CD14-positive monocyte (primary cell): Measurements from ENCODE around the gene SLC7A5. TPM values are rescaled to one million over a fixed set of nuclear protein-coding genes. Genes with fewer than 3 reads are reported as not detected.
"Not testable (repeated sequence)": the region's sequence is repeated elsewhere in the genome, so short reads cannot be mapped to it uniquely, and the experiment has no call there.

Source experiments
- DNase-seq, 3 donors: peaks; one replicate each; pipeline ENCODE4 v3.0.0-alpha.2; 2011 to 2022
- H2AFZ ChIP-seq: 2 replicates; pipeline ENCODE4 v1.6.0; 2012; ENCODE audit warnings: mild to moderate bottlenecking, low read depth, low read length, inconsistent platforms; ENCODE audit not compliant: insufficient read depth, poor library complexity, severe bottlenecking
- H3K27ac ChIP-seq, 2 donors: 1 replicate in 1 of 2; 2 replicates in 1 of 2; pipeline ENCODE4 v1.5.1; 2012 to 2013; ENCODE audit warnings: low read length in 2 of 2, control low read depth in 1 of 2, inconsistent platforms in 1 of 2, low read depth in 1 of 2, mild to moderate bottlenecking in 1 of 2
- H3K27me3 ChIP-seq, 2 donors: one replicate each; pipeline versions ENCODE4 v1.6.0 to v1.6.1; 2011 to 2013; ENCODE audit warnings: low read length in 2 of 2; ENCODE audit not compliant: control insufficient read depth in 2 of 2, insufficient read depth in 2 of 2
- H3K36me3 ChIP-seq, 2 donors: replicated peaks in 1 of 2; 1 replicate in 1 of 2; 2 replicates in 1 of 2; pipeline versions ENCODE4 v1.5.1 to v1.6.1; 2012 to 2013; ENCODE audit warnings: low read length in 2 of 2, control low read depth in 1 of 2, inconsistent platforms in 1 of 2, mild to moderate bottlenecking in 1 of 2; ENCODE audit not compliant: insufficient read depth in 2 of 2, control insufficient read depth in 1 of 2
- H3K4me1 ChIP-seq, 2 donors: 1 replicate in 1 of 2; 2 replicates in 1 of 2; pipeline versions ENCODE4 v1.5.1 to v1.6.1; 2012 to 2013; ENCODE audit warnings: low read length in 2 of 2, control low read depth in 1 of 2, inconsistent platforms in 1 of 2, mild to moderate bottlenecking in 1 of 2, moderate library complexity in 1 of 2; ENCODE audit not compliant: insufficient read depth in 2 of 2, control insufficient read depth in 1 of 2
- H3K4me2 ChIP-seq: replicated peaks from 2 replicates; pipeline ENCODE3; 2012; ENCODE audit warnings: low read length, moderate library complexity, mild to moderate bottlenecking; ENCODE audit not compliant: poor library complexity, severe bottlenecking; ENCODE audit errors: extremely low read depth
- H3K4me3 ChIP-seq, 3 experiments: fragments of 200-600 bp in 1 of 3; sonication (generic) in 1 of 3; replicated peaks in 1 of 3; 1 replicate in 2 of 3; 2 replicates in 1 of 3; pipeline ENCODE4 v1.5.1; 2011 to 2013; ENCODE audit warnings: low read length in 3 of 3, mild to moderate bottlenecking in 3 of 3, control low read depth in 2 of 3, low read depth in 2 of 3, inconsistent platforms in 1 of 3, moderate library complexity in 1 of 3
- H3K79me2 ChIP-seq: 2 replicates; pipeline ENCODE4 v1.6.0; 2012; ENCODE audit warnings: mild to moderate bottlenecking, control low read depth, inconsistent platforms, low read length, moderate library complexity; ENCODE audit not compliant: insufficient read depth
- H3K9ac ChIP-seq: 2 replicates; pipeline ENCODE4 v1.6.0; 2017; ENCODE audit warnings: low read length, mild to moderate bottlenecking; ENCODE audit not compliant: insufficient read depth, poor library complexity, severe bottlenecking
- H3K9me3 ChIP-seq, 2 donors: replicated peaks in 1 of 2; 1 replicate in 1 of 2; 2 replicates in 1 of 2; pipeline versions ENCODE4 v1.5.1 to v1.6.1; 2012 to 2013; ENCODE audit warnings: low read length in 2 of 2, control low read depth in 1 of 2; ENCODE audit not compliant: control insufficient read depth in 1 of 2, insufficient read depth in 1 of 2
- H4K20me1 ChIP-seq: 2 replicates; pipeline ENCODE4 v1.6.0; 2012; ENCODE audit warnings: mild to moderate bottlenecking, low read length, control low read depth, moderate library complexity; ENCODE audit not compliant: insufficient read depth
- H3K27ac Mint-ChIP-seq, 7 donors: one replicate each; pipeline ENCODE4 v1.8.0; 2020; ENCODE audit warnings: mild to moderate bottlenecking in 7 of 7, mixed read lengths in 7 of 7, moderate library complexity in 6 of 7, inconsistent platforms in 2 of 7
- H3K27me3 Mint-ChIP-seq, 3 donors: one replicate each; pipeline ENCODE4 v1.8.0; 2021 to 2022; ENCODE audit warnings: low read depth in 3 of 3, mild to moderate bottlenecking in 3 of 3, mixed read lengths in 3 of 3, moderate library complexity in 3 of 3, inconsistent platforms in 1 of 3
- H3K36me3 Mint-ChIP-seq, 2 donors: one replicate each; pipeline ENCODE4 v1.8.0; 2020; ENCODE audit warnings: mixed read lengths in 2 of 2, inconsistent platforms in 1 of 2, mild to moderate bottlenecking in 1 of 2
- H3K4me1 Mint-ChIP-seq: one replicate; pipeline ENCODE4 v1.8.0; 2020; ENCODE audit warnings: mild to moderate bottlenecking, mixed read lengths
- H3K4me3 Mint-ChIP-seq, 2 donors: one replicate each; pipeline ENCODE4 v1.8.0; 2020; ENCODE audit warnings: mild to moderate bottlenecking in 2 of 2, mixed read lengths in 2 of 2, moderate library complexity in 1 of 2
- H3K9me3 Mint-ChIP-seq, 7 donors: one replicate each; pipeline ENCODE4 v1.8.0; 2020 to 2022; ENCODE audit warnings: mixed read lengths in 7 of 7, mild to moderate bottlenecking in 6 of 7, moderate library complexity in 6 of 7, inconsistent platforms in 2 of 7
- WGBS: methylation state at CpG from one replicate; pipeline ENCODE4 v1.1.5; 2013; ENCODE audit warnings: missing lambda C conversion rate; ENCODE audit not compliant: insufficient coverage; 5-methylcytosine and 5-hydroxymethylcytosine counted together
- intact Hi-C, 2 donors: fragments of 100-400 bp; cut with micrococcal nuclease; formaldehyde crosslinking; loops; one replicate each; pipeline versions ENCODE4 v1.15.0 to v1.15.1; 2023
- polyA plus RNA-seq, 3 donors: library from polyadenylated mRNA; depleted of rRNA in 1 of 3; unstranded in 2 of 3; stranded (reverse) in 1 of 3; fragments of 300-500 nt in 2 of 3; fragments of >200 nt in 1 of 3; fragmentation: Illumina TruSeq in 2 of 3; gene quantifications; 1 replicate in 2 of 3; 2 replicates in 1 of 3; pipeline ENCODE4 v1.2.3, GENCODE V29; 2012 to 2021
- TF ChIP-seq, protein P1 (sequence below): fragments of 200-600 bp; IDR thresholded peaks from one replicate; pipeline ENCODE4 v1.8.0; 2022; ENCODE audit warnings: antibody characterized with exemption, mild to moderate bottlenecking

SLC7A5 gene
- polyA plus RNA-seq, 3 donors = 0.40 to 5.8 (median 1.1) TPM

DNA sequence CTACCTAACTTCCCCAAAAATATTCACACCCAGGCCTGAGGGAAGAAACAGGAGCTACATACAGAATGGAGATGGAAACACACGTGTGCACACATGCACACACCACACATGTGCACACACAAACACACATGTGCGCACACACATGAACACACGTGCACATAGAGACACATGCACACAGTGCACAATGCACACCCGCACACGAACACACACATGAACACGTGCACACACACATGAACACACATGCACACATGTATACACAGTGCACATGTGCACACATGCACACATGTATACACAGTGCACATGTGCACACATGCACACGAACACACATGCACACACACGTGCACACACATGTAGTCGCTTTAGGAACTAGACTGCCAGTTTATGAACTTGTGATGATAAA is 48.2 kb upstream of the SLC7A5 start:
- intact Hi-C loops = no loop called here

DNA sequence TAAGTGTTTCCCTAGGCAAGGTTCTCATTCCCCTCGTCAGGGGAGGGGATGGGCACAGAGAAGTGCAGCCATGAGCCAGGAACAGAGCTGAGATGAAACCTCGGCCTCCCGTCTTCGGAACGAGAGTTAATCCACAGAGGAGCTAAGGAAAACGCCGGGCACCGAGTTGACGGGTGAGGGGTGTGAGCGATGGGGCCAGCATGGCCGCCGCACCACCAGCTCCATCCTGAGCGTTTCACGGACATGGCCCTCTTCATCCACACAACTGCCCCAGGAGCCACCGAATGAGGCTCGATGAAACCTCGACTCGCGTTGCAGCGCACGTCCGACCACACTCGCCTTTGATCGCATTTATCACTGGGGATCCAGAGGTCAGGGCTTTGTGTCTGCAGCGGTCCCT is 45.5 kb upstream of the SLC7A5 start:
- Mint-ChIP-seq H3K36me3 (no peaks in the 10 kb centered on the region), H3K27ac (no peak overlapping the region)
- H4K20me1 ChIP-seq = no peaks in the 10 kb centered on the region

More for the DNA sequence above, 48.2 kb upstream of the SLC7A5 start:
- H3K9ac ChIP-seq = no peak overlapping the region
- H2AFZ ChIP-seq = no peak overlapping the region
- no peaks in the 10 kb centered on the region for H3K36me3 Mint-ChIP-seq
- H3K9me3 ChIP-seq = no peaks in the 10 kb centered on the region
- peaks cover 0 to 7% of the 10 kb centered on the region in 2 donors for H3K4me1 ChIP-seq
- H3K27ac ChIP-seq = no peak overlapping the region
- no peak overlapping the region for H3K4me3 Mint-ChIP-seq
- no peaks in the 10 kb centered on the region for H3K27me3 ChIP-seq
- no peak overlapping the region for H3K4me2 ChIP-seq
- no peaks in the 10 kb centered on the region for H3K79me2 ChIP-seq
- peaks cover 0 to 4% (median 0%) of the 10 kb centered on the region in 7 donors for H3K9me3 Mint-ChIP-seq
- peaks cover 9% of the 10 kb centered on the region for H3K4me1 Mint-ChIP-seq
- DNase-seq = no peak
- no peaks in the 10 kb centered on the region for H3K36me3 ChIP-seq
- H3K4me3 ChIP-seq = no peak overlapping the region
- peaks cover 6 to 10% (median 9%) of the 10 kb centered on the region in 3 donors for H3K27me3 Mint-ChIP-seq
- H3K27ac Mint-ChIP-seq = no peak overlapping the region
- no peaks in the 10 kb centered on the region for H4K20me1 ChIP-seq
- 91% methylated on average over 8 of the region's 9 CpGs for WGBS
- TF ChIP-seq, protein P1, sequence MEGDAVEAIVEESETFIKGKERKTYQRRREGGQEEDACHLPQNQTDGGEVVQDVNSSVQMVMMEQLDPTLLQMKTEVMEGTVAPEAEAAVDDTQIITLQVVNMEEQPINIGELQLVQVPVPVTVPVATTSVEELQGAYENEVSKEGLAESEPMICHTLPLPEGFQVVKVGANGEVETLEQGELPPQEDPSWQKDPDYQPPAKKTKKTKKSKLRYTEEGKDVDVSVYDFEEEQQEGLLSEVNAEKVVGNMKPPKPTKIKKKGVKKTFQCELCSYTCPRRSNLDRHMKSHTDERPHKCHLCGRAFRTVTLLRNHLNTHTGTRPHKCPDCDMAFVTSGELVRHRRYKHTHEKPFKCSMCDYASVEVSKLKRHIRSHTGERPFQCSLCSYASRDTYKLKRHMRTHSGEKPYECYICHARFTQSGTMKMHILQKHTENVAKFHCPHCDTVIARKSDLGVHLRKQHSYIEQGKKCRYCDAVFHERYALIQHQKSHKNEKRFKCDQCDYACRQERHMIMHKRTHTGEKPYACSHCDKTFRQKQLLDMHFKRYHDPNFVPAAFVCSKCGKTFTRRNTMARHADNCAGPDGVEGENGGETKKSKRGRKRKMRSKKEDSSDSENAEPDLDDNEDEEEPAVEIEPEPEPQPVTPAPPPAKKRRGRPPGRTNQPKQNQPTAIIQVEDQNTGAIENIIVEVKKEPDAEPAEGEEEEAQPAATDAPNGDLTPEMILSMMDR = no peak

DNA sequence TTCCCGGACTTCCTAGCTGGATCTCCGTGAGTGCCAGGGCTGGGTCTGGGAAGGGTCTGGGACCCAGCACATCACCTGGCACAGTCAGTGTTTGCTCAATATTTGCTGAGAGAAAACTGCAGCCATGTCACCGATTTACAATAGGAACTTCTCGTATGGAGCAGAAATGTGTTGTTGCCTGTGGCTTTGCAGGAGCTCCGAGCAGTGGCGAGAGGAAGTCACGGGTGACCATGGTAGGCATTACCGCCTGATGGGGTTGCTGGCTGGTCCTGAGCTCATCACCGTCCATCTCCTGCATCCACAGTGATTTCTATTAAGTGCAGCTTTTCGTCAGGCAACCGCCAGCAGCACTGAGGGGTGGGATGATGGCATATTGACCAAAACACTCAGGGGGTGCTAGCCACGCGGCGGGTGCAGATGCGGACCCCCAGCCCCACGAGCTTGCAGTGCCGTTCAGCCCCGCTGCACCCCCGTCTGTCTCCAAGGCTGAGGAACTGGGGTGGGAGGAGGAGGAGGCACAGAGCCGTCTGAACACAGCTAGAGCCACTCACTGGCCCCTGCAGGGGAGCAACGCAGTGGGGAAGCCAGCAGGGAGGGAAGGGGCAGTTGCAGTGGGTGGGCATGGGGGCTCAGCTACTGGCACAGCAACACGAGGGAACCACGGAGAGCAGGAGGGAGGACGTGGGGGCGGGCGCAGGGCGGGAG is 44.9 kb upstream of the SLC7A5 start:
- H4K20me1 ChIP-seq, H3K27me3 ChIP-seq, H3K4me3 ChIP-seq, H3K9me3 Mint-ChIP-seq, H3K27ac ChIP-seq, H3K4me1 ChIP-seq, H3K27ac Mint-ChIP-seq, H3K9me3 ChIP-seq, intact Hi-C loops, H3K9ac ChIP-seq, H3K36me3 ChIP-seq, H3K4me2 ChIP-seq, H3K4me3 Mint-ChIP-seq, H2AFZ ChIP-seq, H3K36me3 Mint-ChIP-seq, DNase-seq, H3K79me2 ChIP-seq: not testable (repeated sequence)
- Mint-ChIP-seq H3K27me3 (peaks cover 8 to 16% (median 15%) of the 10 kb centered on the region in 3 donors), H3K4me1 (peaks cover 13% of the 10 kb centered on the region)
- WGBS = 86% methylated on average over 18 of the region's 27 CpGs

More for the DNA sequence above, 45.5 kb upstream of the SLC7A5 start:
- Histone ChIP-seq H3K9ac (no peak overlapping the region), H3K4me2 (no peak overlapping the region), H3K27ac (no peak overlapping the region), H3K9me3 (no peaks in the 10 kb centered on the region), H2AFZ (no peak overlapping the region), H3K4me1 (peaks cover 0 to 7% of the 10 kb centered on the region in 2 donors), H3K4me3 (no peak overlapping the region), H3K36me3 (no peaks in the 10 kb centered on the region), H3K27me3 (no peaks in the 10 kb centered on the region), H3K79me2 (no peaks in the 10 kb centered on the region)
- Mint-ChIP-seq H3K4me1 (peaks cover 11% of the 10 kb centered on the region), H3K9me3 (peaks cover 0 to 4% (median 0%) of the 10 kb centered on the region in 7 donors), H3K27me3 (peaks cover 9 to 15% (median 15%) of the 10 kb centered on the region in 3 donors), H3K4me3 (no peak overlapping the region)
- 96% methylated on average over 24 of the region's 25 CpGs for WGBS
- TF ChIP-seq, protein P1 = no peak
- no peak for DNase-seq
- intact Hi-C loops = no loop called here
